ENCODE measurements around the gene GPATCH2. TPM values are rescaled to one million over a fixed set of nuclear protein-coding genes. Genes with fewer than 3 reads are reported as not detected.

GPATCH2 gene
- total and polyA plus RNA-seq, 2 donors (not counting 1 experiment from before 2014, with no cell fraction given): 4.7 to 14.7 TPM

DNA sequence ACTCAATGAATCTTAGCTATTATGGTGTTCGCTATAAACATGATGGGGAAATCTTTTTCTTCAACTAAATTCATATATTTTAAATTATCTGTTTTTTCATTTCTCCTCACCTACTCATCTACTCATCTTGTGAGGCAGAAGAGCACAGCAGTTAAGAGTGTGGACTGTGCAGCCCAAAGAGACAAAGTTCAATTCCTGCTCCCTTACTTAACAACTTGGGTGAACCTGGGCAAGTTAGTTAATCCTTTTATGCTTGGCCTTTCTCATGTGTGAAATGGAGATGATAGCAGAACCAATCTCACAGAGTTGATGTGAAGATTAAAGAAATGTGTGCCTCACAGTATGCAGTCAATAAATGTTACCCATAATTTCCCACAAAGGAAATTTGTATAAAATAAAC is 168.2 kb downstream of the GPATCH2 start:
- Histone ChIP-seq H3K9ac (ENCODE audit: low read length) (no peak overlapping the region), H3K27ac (ENCODE audit: low read length in 2 of 2) (no peak overlapping the region), H3K9me3 (ENCODE audit: control extremely low read depth in 1 of 3, control insufficient read depth in 2 of 3, insufficient read depth in 1 of 3, low read length in 2 of 3) (peaks cover 0 to 5% (median 3%) of the 10 kb centered on the region in 3 donors), H3K79me2 (ENCODE audit: control insufficient read depth, insufficient read depth, low read length) (no peaks in the 10 kb centered on the region), H3K4me1 (ENCODE audit: control insufficient read depth in 2 of 2, insufficient read depth in 2 of 2, low read length in 2 of 2) (no peaks in the 10 kb centered on the region), H4K20me1 (ENCODE audit: control insufficient read depth, insufficient read depth, low read length, poor library complexity, severe bottlenecking) (no peaks in the 10 kb centered on the region), H2AFZ (ENCODE audit: insufficient read depth, low read depth, low read length, poor library complexity, severe bottlenecking) (no peak overlapping the region), H3K27me3 (replicated peaks in 1 of 4; ENCODE audit: control extremely low read depth in 1 of 4, control insufficient read depth in 3 of 4, insufficient read depth in 4 of 4, low read length in 3 of 4) (no peaks in the 10 kb centered on the region), H3K4me2 (replicated peaks; ENCODE audit: low read depth, low read length, poor library complexity, severe bottlenecking) (no peak overlapping the region), H3K4me3 (ENCODE audit: control extremely low read depth in 1 of 5, extremely low read depth in 1 of 5, insufficient read depth in 1 of 5, low read depth in 2 of 5, low read length in 4 of 5) (no peak overlapping the region), H3K36me3 (replicated peaks in 1 of 2; ENCODE audit: control extremely low read depth in 1 of 2, control insufficient read depth in 1 of 2, extremely low read depth in 1 of 2, insufficient read depth in 2 of 2, low read length in 1 of 2) (no peaks in the 10 kb centered on the region)
- POLR2A ChIA-PET: no interaction called here
- ATAC-seq (ENCODE audit: low read depth) (no peak), DNase-seq (no peak)
- intact Hi-C loops (cut with micrococcal nuclease): no loop called here
- Mint-ChIP-seq H3K27ac (no peak overlapping the region), H3K27me3 (no peaks in the 10 kb centered on the region), H3K4me1 (no peaks in the 10 kb centered on the region), H3K9me3 (ENCODE audit: insufficient read depth) (peaks cover 2% of the 10 kb centered on the region), H3K4me3 (no peak overlapping the region)
- WGBS (ENCODE audit: insufficient coverage): no CpG with 5 or more reads among the region's 1 CpG
- TF ChIP-seq EZH2 (IDR thresholded peaks at IDR 0.05; ENCODE audit: borderline replicate concordance, insufficient read depth, low read depth, low read length, poor library complexity, severe bottlenecking): no peak
- TF ChIP-seq, protein P1, sequence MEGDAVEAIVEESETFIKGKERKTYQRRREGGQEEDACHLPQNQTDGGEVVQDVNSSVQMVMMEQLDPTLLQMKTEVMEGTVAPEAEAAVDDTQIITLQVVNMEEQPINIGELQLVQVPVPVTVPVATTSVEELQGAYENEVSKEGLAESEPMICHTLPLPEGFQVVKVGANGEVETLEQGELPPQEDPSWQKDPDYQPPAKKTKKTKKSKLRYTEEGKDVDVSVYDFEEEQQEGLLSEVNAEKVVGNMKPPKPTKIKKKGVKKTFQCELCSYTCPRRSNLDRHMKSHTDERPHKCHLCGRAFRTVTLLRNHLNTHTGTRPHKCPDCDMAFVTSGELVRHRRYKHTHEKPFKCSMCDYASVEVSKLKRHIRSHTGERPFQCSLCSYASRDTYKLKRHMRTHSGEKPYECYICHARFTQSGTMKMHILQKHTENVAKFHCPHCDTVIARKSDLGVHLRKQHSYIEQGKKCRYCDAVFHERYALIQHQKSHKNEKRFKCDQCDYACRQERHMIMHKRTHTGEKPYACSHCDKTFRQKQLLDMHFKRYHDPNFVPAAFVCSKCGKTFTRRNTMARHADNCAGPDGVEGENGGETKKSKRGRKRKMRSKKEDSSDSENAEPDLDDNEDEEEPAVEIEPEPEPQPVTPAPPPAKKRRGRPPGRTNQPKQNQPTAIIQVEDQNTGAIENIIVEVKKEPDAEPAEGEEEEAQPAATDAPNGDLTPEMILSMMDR (IDR thresholded peaks at IDR 0.05): no peak
- CTCF ChIA-PET: no interaction called here

GRCh38 chr1:217462159-217462558 is 168.7 kb downstream of the GPATCH2 start:
- Histone ChIP-seq H2AFZ (ENCODE audit: insufficient read depth, low read depth, low read length, poor library complexity, severe bottlenecking) (no peak overlapping the region), H4K20me1 (ENCODE audit: control insufficient read depth, insufficient read depth, low read length, poor library complexity, severe bottlenecking) (no peaks in the 10 kb centered on the region), H3K27ac (ENCODE audit: low read length in 2 of 2) (no peak overlapping the region), H3K36me3 (replicated peaks in 1 of 2; ENCODE audit: control extremely low read depth in 1 of 2, control insufficient read depth in 1 of 2, extremely low read depth in 1 of 2, insufficient read depth in 2 of 2, low read length in 1 of 2) (no peaks in the 10 kb centered on the region), H3K4me1 (ENCODE audit: control insufficient read depth in 2 of 2, insufficient read depth in 2 of 2, low read length in 2 of 2) (no peaks in the 10 kb centered on the region), H3K9ac (ENCODE audit: low read length) (no peak overlapping the region), H3K4me3 (ENCODE audit: control extremely low read depth in 1 of 5, extremely low read depth in 1 of 5, insufficient read depth in 1 of 5, low read depth in 2 of 5, low read length in 4 of 5) (no peak overlapping the region), H3K79me2 (ENCODE audit: control insufficient read depth, insufficient read depth, low read length) (no peaks in the 10 kb centered on the region), H3K9me3 (ENCODE audit: control extremely low read depth in 1 of 3, control insufficient read depth in 2 of 3, insufficient read depth in 1 of 3, low read length in 2 of 3) (peaks cover 0 to 5% (median 3%) of the 10 kb centered on the region in 3 donors), H3K4me2 (replicated peaks; ENCODE audit: low read depth, low read length, poor library complexity, severe bottlenecking) (no peak overlapping the region), H3K27me3 (replicated peaks in 1 of 4; ENCODE audit: control extremely low read depth in 1 of 4, control insufficient read depth in 3 of 4, insufficient read depth in 4 of 4, low read length in 3 of 4) (no peaks in the 10 kb centered on the region)
- POLR2A ChIA-PET: no interaction called here
- Mint-ChIP-seq H3K27ac (no peak overlapping the region), H3K9me3 (ENCODE audit: insufficient read depth) (peaks cover 2% of the 10 kb centered on the region), H3K4me1 (no peaks in the 10 kb centered on the region), H3K27me3 (no peaks in the 10 kb centered on the region), H3K4me3 (no peak overlapping the region)
- TF ChIP-seq, protein P1 (IDR thresholded peaks at IDR 0.05): no peak
- no peak for TF ChIP-seq EZH2 (IDR thresholded peaks at IDR 0.05; ENCODE audit: borderline replicate concordance, insufficient read depth, low read depth, low read length, poor library complexity, severe bottlenecking)
- DNase-seq (no peak), ATAC-seq (ENCODE audit: low read depth) (no peak)
- CTCF ChIA-PET: no interaction called here
- no CpG with 5 or more reads among the region's 2 CpGs for WGBS (ENCODE audit: insufficient coverage)
- intact Hi-C loops (cut with micrococcal nuclease): no loop called here
